Upper lobe of left lung (tissue), 6 donors: ENCODE data around the gene CAPZB. TPM values are rescaled to one million over a fixed set of nuclear protein-coding genes. Genes with fewer than 3 reads are reported as not detected.

ENCODE experiments used
- ATAC-seq, 2 donors: fragments of 200-7000 bp; cut with Tn5 transposase; one replicate each; pipeline ENCODE4 v1.9.1; 2022; ENCODE audit warnings: mild to moderate bottlenecking in 2 of 2, moderate library complexity in 2 of 2; ENCODE audit not compliant: low FRiP score in 2 of 2
- DNase-seq, 2 donors: peaks; one replicate each; pipeline ENCODE4 v3.0.0-alpha.2; 2019 to 2020
- H3K27ac ChIP-seq, 4 donors: fragments of 200-600 bp; sonication (generic); one replicate each; pipeline ENCODE4 v1.5.1; 2016 to 2019
- H3K27me3 ChIP-seq, 4 donors: fragments of 200-600 bp; sonication (generic); one replicate each; pipeline ENCODE4 v1.5.1; 2017 to 2019
- H3K36me3 ChIP-seq, 4 donors: fragments of 200-600 bp; sonication (generic); one replicate each; pipeline ENCODE4 v1.5.1; 2016 to 2019
- H3K4me1 ChIP-seq, 4 donors: fragments of 200-600 bp; sonication (generic); one replicate each; pipeline ENCODE4 v1.5.1; 2018 to 2019
- H3K4me3 ChIP-seq, 4 donors: fragments of 200-600 bp; sonication (generic); one replicate each; pipeline ENCODE4 v1.5.1; 2017 to 2019; ENCODE audit warnings: mild to moderate bottlenecking in 2 of 4, moderate library complexity in 1 of 4
- H3K9me3 ChIP-seq, 4 donors: fragments of 200-600 bp; sonication (generic); one replicate each; pipeline ENCODE4 v1.5.1; 2018 to 2019
- CTCF ChIP-seq, 6 experiments: fragments of 450-650 bp in 4 of 6; fragments of 200-600 bp in 2 of 6; sonication (generic) in 2 of 6; IDR thresholded peaks; one replicate each; pipeline ENCODE4 v1.5.1; 2016 to 2019; ENCODE audit warnings: antibody characterized with exemption in 6 of 6
- EP300 ChIP-seq, 4 donors: sonication (generic); formaldehyde crosslinking; IDR thresholded peaks; one replicate each; pipeline ENCODE4 v1.5.1; 2017; ENCODE audit warnings: antibody characterized with exemption in 4 of 4, control low read depth in 2 of 4
- POLR2A ChIP-seq, 4 donors: fragments of 450-650 bp; IDR thresholded peaks; one replicate each; pipeline ENCODE4 v1.5.1; 2016 to 2017; ENCODE audit warnings: antibody characterized with exemption in 4 of 4, mild to moderate bottlenecking in 2 of 4
- POLR2AphosphoS5 ChIP-seq, 2 donors: sonication (generic); formaldehyde crosslinking; IDR thresholded peaks; one replicate each; pipeline ENCODE4 v1.5.1; 2017; ENCODE audit warnings: antibody characterized with exemption in 2 of 2
- WGBS, 2 donors: methylation state at CpG; one replicate each; pipeline ENCODE4 v1.1.5; 2017 to 2018; 5-methylcytosine and 5-hydroxymethylcytosine counted together
- total RNA-seq, 6 donors: library from RNA; depleted of rRNA in 4 of 6; stranded (reverse); fragments of >200 nt in 4 of 6; gene quantifications; one replicate each; pipeline versions ENCODE4 v1.1.0 to v1.2.1, GENCODE V29; 2016 to 2021
- donor health status: DM: no; HTN: no; CAD: no; lungs with moderate emphysema.
- donor health status: DM: no; HTN: yes; CAD: no; lungs with severe emphysema.

The CAPZB gene
- total RNA-seq, 6 donors from 2014 or later, result 96.4 to 303 (median 144) TPM

- DNase-seq, result no peak
- no peak for ATAC-seq
- no peak overlapping the region for H3K27ac ChIP-seq
These were observed 130.8 kb downstream of the CAPZB start for GRCh38 chr1:19354531-19354981.

GRCh38 chr1:19353596-19353995 is 131.7 kb downstream of the CAPZB start:
- DNase-seq (no peak), ATAC-seq (no peak)
- peaks cover 0 to 5% (median 1%) of the 10 kb centered on the region in 4 donors for H3K4me1 ChIP-seq
- TF ChIP-seq POLR2A (IDR thresholded peaks at IDR 0.05) (no peak), CTCF (IDR thresholded peaks at IDR 0.05) (no peak), POLR2AphosphoS5 (IDR thresholded peaks at IDR 0.05) (no peak), EP300 (IDR thresholded peaks at IDR 0.05) (no peak)
- H3K36me3 ChIP-seq, result peaks cover 33 to 91% (median 68%) of the 10 kb centered on the region in 4 donors
- no peak overlapping the region for H3K4me3 ChIP-seq
- peak overlapping the region in 1 of 4 donors; percentile 50 for H3K27ac ChIP-seq
- WGBS, 2 donors, result 83 to 91% methylated on average over 1 to 7 of the region's 8 CpGs
- H3K27me3 ChIP-seq, result no peaks in the 10 kb centered on the region
- no peaks in the 10 kb centered on the region for H3K9me3 ChIP-seq

More at GRCh38 chr1:19354531-19354981, 130.8 kb downstream of the CAPZB start:
- 86 to 94% methylated on average over 3 to 6 of the region's 6 CpGs for WGBS, 2 donors
- Histone ChIP-seq H3K4me1 (peaks cover 2 to 4% (median 3%) of the 10 kb centered on the region in 4 donors), H3K36me3 (peaks cover 33 to 81% (median 62%) of the 10 kb centered on the region in 4 donors), H3K27me3 (no peaks in the 10 kb centered on the region), H3K9me3 (no peaks in the 10 kb centered on the region), H3K4me3 (no peak overlapping the region)
- TF ChIP-seq POLR2AphosphoS5 (IDR thresholded peaks at IDR 0.05) (no peak), POLR2A (IDR thresholded peaks at IDR 0.05) (no peak), CTCF (IDR thresholded peaks at IDR 0.05) (no peak), EP300 (IDR thresholded peaks at IDR 0.05) (no peak)

GRCh38 chr1:19352839-19353238 is 132.5 kb downstream of the CAPZB start:
- H3K4me1 ChIP-seq, result peaks cover 5 to 12% (median 7%) of the 10 kb centered on the region in 4 donors
- H3K27ac ChIP-seq, result peak overlapping the region in 3 of 4 donors; percentile 23 to 50 (median 24)
- no peaks in the 10 kb centered on the region for H3K9me3 ChIP-seq
- DNase-seq (no peak), ATAC-seq (no peak)
- 74 to 90% methylated on average over 12 to 14 of the region's 14 CpGs for WGBS, 2 donors
- H3K36me3 ChIP-seq, result peaks cover 33 to 97% (median 68%) of the 10 kb centered on the region in 4 donors
- no peaks in the 10 kb centered on the region for H3K27me3 ChIP-seq
- TF ChIP-seq POLR2AphosphoS5 (IDR thresholded peaks at IDR 0.05), result no peak
- TF ChIP-seq CTCF (IDR thresholded peaks at IDR 0.05), result no peak
- TF ChIP-seq POLR2A (IDR thresholded peaks at IDR 0.05), result no peak
- TF ChIP-seq EP300 (IDR thresholded peaks at IDR 0.05), result no peak
- no peak overlapping the region for H3K4me3 ChIP-seq

- 87 to 100% methylated on average over 7 to 10 of the region's 10 CpGs for WGBS, 2 donors
- no peaks in the 10 kb centered on the region for H3K9me3 ChIP-seq
- peaks cover 11 to 19% (median 13%) of the 10 kb centered on the region in 4 donors for H3K4me1 ChIP-seq
- no peak overlapping the region for H3K4me3 ChIP-seq
- ATAC-seq (peak in 1 of 2 donors; percentile 22), DNase-seq (no peak)
- H3K27me3 ChIP-seq, result no peaks in the 10 kb centered on the region
- TF ChIP-seq EP300 (IDR thresholded peaks at IDR 0.05) (no peak), POLR2A (IDR thresholded peaks at IDR 0.05) (no peak), CTCF (IDR thresholded peaks at IDR 0.05) (no peak), POLR2AphosphoS5 (IDR thresholded peaks at IDR 0.05) (peak in 1 of 2 donors; percentile 14)
- H3K27ac ChIP-seq, result peak overlapping the region in 1 of 4 donors; percentile 7
- peaks cover 33 to 93% (median 61%) of the 10 kb centered on the region in 4 donors for H3K36me3 ChIP-seq
These were observed 133.5 kb downstream of the CAPZB start for GRCh38 chr1:19351873-19352272.

GRCh38 chr1:19350566-19350965 is 134.8 kb downstream of the CAPZB start:
- no peak overlapping the region for H3K4me3 ChIP-seq
- 95 to 97% methylated on average over 5 of the region's 5 CpGs for WGBS, 2 donors
- no peaks in the 10 kb centered on the region for H3K9me3 ChIP-seq
- DNase-seq (no peak), ATAC-seq (no peak)
- H3K4me1 ChIP-seq, result peaks cover 11 to 19% (median 13%) of the 10 kb centered on the region in 4 donors
- peaks cover 28 to 83% (median 51%) of the 10 kb centered on the region in 4 donors for H3K36me3 ChIP-seq
- TF ChIP-seq CTCF (IDR thresholded peaks at IDR 0.05) (no peak), EP300 (IDR thresholded peaks at IDR 0.05) (no peak), POLR2A (IDR thresholded peaks at IDR 0.05) (no peak), POLR2AphosphoS5 (IDR thresholded peaks at IDR 0.05) (no peak)
- H3K27ac ChIP-seq, result no peak overlapping the region
- H3K27me3 ChIP-seq, result no peaks in the 10 kb centered on the region
